T-helper 2 cell (primary cell): ENCODE data around the gene INPP4A.

Experiments
- DNase-seq, 5 experiments: peaks; one replicate each; pipeline versions ENCODE4 v3.0.0 to v3.0.0-alpha.2; 2012 to 2022

Gene INPP4A

DNA sequence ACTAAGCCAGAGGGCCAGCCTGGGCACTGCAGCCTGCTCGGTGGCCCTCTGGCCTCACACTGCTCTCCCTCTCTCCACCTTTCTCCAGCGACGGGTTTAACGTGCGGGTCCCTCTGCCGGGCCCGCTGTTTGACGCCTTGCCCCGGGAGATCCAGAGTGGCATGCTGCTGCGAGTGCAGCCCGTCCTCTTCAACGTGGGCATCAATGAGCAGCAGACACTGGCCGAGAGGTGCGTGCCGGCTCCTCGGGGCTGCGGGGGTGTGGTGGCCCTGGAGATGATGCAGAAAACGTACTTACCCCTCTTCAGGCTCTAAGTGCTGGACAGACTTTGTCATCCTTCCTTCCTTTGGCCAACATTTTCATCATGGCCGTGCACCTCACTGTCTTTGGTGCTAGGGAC, 121.3 kb downstream of the INPP4A start:
- DNase-seq: no peak

GRCh38 chr2:98568161-98568956, 123.7 kb downstream of the INPP4A start:
- no peak for DNase-seq

GRCh38 chr2:98569197-98569793, 124.6 kb downstream of the INPP4A start:
- peak; percentile 43 to 64 (median 52) for DNase-seq

- no peak for DNase-seq
Observed at GRCh38 chr2:98569915-98570314, 125.3 kb downstream of the INPP4A start.

DNA sequence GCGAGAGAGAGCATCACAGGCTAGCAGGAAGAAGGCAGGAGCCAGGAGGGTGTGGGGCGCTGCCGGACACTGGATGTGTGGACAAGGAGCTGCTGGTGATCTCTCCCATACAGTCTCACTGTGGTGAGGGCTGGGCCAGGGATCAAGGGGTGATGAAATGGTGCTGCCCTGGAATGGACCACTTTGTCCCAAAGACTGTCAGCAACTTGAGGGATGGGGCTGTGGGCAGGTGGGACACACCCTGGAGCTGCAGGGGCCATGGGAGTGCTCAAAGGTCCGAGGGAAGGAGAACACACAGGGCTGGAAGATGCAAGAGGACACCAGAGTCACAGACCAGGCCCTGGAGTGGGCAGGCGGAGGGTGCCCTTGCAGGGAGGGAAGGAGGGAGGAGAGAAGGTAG, 125.7 kb downstream of the INPP4A start:
- no peak for DNase-seq

GRCh38 chr2:98571121-98571701, 126.6 kb downstream of the INPP4A start:
- DNase-seq: no peak

- no peak for DNase-seq
Observed at GRCh38 chr2:98571796-98572195, 127.1 kb downstream of the INPP4A start.

GRCh38 chr2:98572211-98572610, 127.6 kb downstream of the INPP4A start:
- DNase-seq: no peak

- DNase-seq: no peak
Observed at GRCh38 chr2:98572676-98573075, 128.0 kb downstream of the INPP4A start.

- DNase-seq: no peak
Observed at GRCh38 chr2:98573426-98573825, 128.8 kb downstream of the INPP4A start.

GRCh38 chr2:98576666-98577312, 132.1 kb downstream of the INPP4A start:
- no peak for DNase-seq

DNA sequence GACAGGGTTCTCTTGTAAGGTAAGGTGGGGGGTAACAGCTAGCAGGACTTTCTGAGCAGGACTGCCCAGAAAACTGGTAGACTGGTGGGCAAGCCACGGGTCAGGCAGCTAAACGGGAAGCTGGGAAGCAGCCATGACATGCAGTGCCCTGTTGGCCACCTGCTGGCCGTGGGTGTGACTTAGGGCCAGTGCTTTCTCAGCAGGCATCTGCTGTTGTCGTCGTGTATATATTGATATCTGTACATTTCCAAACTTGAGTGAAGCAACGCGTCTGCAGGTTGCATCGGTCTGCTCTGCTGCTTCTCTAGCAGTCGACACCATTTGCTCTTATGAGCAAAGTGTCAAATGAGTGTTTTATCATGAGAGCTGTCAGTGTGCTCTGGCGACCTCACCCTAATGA, 132.7 kb downstream of the INPP4A start:
- no peak for DNase-seq

DNA sequence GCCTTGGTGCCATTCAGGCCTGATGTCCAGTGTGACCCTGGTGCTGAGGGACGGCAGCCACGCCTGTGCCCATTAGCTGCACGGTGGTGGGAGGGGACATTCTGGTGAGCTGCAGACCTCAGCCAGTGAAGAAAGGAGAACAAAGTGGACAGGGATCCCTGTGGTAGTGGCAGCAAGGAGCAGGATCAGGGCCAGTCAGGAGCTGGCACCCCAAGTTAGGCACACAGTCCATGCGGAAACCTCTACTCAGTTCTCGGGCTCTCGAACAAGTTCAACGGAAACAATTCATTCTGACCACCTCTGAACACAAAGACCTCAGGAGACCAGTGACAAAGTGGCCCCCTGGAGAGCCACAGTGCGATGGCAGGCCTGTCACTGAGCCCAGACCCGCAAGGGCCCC, 133.6 kb downstream of the INPP4A start:
- no peak for DNase-seq

DNA sequence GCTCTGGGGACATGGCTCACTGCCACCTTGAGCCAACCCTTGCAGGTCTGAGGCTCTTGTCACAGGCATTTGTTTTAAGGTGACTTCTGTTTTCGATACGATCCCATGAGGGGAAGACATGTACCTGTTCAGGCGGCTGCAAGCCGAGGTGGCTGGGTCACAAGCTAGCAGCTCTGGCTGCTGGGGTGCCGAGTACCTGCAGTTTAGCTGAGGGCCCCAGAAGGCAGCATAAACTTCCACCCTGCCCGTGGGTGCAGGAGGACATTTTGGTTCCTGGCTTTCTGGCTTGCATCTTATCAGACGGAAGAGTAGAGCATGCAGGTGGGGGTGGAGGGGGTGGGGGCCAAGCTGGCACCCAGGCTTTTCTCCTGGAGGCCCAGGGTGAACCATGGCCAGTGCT, 135.3 kb downstream of the INPP4A start:
- no peak for DNase-seq

DNA sequence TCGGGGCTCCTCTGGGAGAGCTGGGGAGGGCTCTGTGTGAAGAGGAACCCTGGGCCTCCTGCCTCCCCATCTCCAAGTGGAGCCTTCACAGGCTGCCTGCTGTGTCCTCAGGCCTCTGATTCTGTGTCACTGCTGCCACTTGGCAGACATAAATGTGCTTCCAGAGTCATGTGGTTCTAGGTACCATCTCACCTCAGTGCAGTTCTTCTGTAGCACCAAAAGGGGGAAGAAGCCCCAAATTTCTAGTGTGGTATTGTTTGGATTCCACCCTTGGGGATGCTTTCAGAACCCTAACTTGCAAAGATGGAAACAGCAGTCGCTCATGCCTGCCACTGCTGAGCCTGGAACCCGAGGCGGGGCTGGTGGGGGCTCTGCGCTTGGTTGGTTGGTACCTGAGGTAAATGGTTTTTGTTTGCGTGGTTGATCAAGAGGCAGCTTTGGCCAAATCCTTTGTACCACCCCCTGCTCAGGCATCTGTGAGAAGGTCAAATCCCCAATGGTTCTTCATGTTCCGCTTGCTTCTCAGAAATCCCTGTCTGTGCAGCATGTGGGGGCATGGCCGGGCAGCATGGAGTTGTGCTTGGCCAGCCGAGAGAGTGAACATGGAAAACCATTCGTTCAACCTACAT, 136.1 kb downstream of the INPP4A start:
- DNase-seq: no peak

- DNase-seq: no peak
Observed at GRCh38 chr2:98582523-98582922, 137.9 kb downstream of the INPP4A start.

- DNase-seq: no peak
Observed at GRCh38 chr2:98583276-98583675, 138.6 kb downstream of the INPP4A start.

DNA sequence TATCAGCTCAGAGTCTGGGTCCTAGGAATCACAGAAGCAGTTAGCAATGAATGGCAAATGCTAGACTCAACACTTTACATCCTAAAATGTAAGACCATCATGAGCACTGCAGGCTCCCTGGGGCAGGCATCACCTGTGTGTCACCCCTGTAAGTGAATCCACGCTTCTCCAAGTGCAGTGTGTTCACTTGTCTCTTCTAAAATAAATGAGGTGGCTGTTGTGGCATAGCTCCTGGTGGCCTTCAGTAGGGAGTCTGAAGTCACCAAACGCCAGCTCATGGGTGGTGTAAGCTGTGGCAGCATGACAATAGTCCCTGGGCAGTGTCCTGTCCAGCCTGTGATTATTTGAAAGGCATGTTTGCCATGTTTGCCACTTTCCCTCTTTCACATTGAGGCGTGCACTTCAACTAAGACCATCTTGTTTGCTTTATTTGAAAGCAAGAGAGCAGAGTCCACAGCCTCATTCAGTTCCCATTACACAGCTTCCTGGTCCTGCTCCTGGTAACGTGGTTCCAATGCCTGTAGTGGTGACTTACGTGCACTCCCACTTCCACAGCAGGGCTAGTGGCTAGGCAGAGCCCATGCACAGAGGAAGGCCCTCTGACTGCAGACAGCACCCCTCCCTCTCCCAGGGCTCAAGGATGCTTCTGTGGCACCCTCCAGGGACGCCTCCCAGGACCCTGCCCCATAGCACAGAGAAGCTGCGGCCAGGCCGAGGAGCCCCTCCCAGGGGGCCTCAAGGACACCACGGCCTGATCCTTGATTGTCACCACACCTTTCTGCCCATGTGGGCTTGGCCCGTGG, 139.4 kb downstream of the INPP4A start:
- DNase-seq: no peak

DNA sequence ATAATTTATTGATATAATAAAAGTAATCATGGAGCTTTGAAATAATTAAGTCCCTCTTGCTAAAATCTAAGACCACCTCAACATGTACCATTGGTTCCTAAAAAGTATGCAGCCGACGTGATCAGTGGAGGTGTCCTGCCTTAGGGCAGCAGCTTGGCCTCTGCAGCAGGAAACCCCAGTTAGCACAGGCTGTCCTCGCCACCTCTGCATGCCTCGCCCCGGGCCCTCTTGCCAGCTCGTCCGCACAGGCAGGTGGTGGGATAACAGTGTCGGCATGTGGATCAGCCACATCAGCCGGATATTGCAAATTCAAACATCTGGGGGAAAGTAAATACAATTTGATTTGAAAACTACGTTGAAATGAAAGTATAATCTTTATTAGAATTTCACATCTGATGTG, 140.7 kb downstream of the INPP4A start:
- no peak for DNase-seq

GRCh38 chr2:98586551-98587140, 142.0 kb downstream of the INPP4A start:
- DNase-seq: no peak

DNA sequence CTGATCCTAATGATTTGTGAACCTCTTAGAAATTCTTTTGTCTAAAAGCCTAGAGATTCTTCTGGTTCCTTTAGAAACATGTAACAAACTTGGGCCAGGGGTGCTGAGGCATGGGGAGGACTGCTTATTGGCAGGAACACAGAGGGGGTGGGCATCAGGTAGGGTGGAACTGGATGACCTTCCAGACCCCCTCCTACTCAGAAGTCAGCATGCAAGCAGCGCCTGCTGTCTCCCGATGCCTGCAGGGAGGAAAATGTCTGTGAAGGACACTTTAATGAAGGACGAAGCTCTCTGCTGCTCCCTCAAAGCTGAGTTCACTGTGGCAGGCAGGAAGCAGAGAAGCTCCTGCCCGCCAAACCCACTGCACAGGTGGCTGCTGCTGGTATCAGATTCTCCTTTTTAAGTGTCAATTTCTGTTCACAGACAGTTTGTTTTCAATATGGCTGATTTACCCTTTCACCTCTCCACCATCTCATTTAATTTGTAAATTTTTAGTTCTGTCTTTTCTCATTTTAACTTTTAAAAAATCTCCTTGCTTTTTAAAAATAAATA, 144.3 kb downstream of the INPP4A start:
- peak in 1 of 5 experiments; percentile 48 for DNase-seq

DNA sequence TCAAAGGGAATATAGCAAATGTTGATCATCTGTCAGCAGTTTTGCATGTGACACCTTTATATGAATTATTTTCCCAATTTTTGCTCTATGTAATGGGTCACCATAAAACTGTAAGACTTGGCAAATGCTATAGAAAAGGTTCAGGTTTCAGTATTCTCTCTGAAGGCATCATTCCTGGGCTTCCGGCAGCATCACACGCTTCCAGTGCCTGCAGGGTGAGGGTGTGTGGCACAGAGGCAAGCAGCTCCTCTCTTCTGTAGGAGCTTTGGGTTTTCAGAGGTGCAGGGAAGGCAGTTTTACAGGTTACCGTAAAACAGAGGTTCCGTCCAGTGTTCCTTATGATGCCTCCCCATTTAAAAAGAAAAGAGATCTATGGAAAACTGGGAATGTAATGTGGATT, 144.8 kb downstream of the INPP4A start:
- no peak for DNase-seq
